Activated CD8-positive, alpha-beta memory T cell treated with anti-CD3 and anti-CD28 coated beads, Interleukin-2, amount 10 ng/mL, durations not matched to agents 7 days and 5 days (primary cell): ENCODE measurements around the gene WDR41. TPM values are rescaled to one million over a fixed set of nuclear protein-coding genes. Genes with fewer than 3 reads are reported as not detected.
"Not testable (repeated sequence)": the region's sequence is repeated elsewhere in the genome, so short reads cannot be mapped to it uniquely, and the experiment has no call there.

ENCODE experiments used
- ATAC-seq: fragments of 150-1000 bp; cut with Tn5 transposase; one replicate; pipeline ENCODE4 v1.10.0; 2021; ENCODE audit warnings: moderate library complexity
- CTCF ChIA-PET: fragments of 350-600 bp; sonication (Branson Sonifier 250); formaldehyde crosslinking; loops from one replicate; lab custom pipeline; 2021; ENCODE audit warnings: antibody characterized with exemption; lab: Charles Lee
- DNase-seq: peaks from one replicate; pipeline ENCODE4 v3.0.0-alpha.2; 2020
- H3K27ac Mint-ChIP-seq: one replicate; pipeline ENCODE4 v1.8.0; 2021; ENCODE audit warnings: mild to moderate bottlenecking, mixed read lengths
- H3K27me3 Mint-ChIP-seq: one replicate; pipeline ENCODE4 v1.8.0; 2021; ENCODE audit warnings: mixed read lengths
- H3K36me3 Mint-ChIP-seq: one replicate; pipeline ENCODE4 v1.8.0; 2021; ENCODE audit warnings: mild to moderate bottlenecking, mixed read lengths
- H3K4me1 Mint-ChIP-seq: one replicate; pipeline ENCODE4 v1.8.0; 2021; ENCODE audit warnings: mixed read lengths
- H3K4me3 Mint-ChIP-seq: one replicate; pipeline ENCODE4 v1.8.0; 2021; ENCODE audit warnings: mild to moderate bottlenecking, moderate library complexity, mixed read lengths
- H3K9me3 Mint-ChIP-seq: one replicate; pipeline ENCODE4 v1.8.0; 2022; ENCODE audit warnings: low read depth, mixed read lengths
- total RNA-seq, 2 experiments: library from RNA; stranded (reverse); gene quantifications; one replicate each; pipeline ENCODE4 v1.2.3, GENCODE V29; 2021

The WDR41 gene
- total RNA-seq, 2 experiments from 2014 or later: 33.2 to 35.7 TPM

GRCh38 chr5:77391240-77391765, 100.8 kb downstream of the WDR41 start:
- peaks cover 4% of the 10 kb centered on the region for H3K27me3 Mint-ChIP-seq
- CTCF ChIA-PET: interaction anchor here (0.7 kb wide), 1 partner anchor 15 kb away, joined by 3 read pairs; no protein-coding TSS in a partner anchor
- no peak for ATAC-seq

GRCh38 chr5:77390795-77391194, 101.3 kb downstream of the WDR41 start:
- H3K36me3 Mint-ChIP-seq: no peaks in the 10 kb centered on the region

More at GRCh38 chr5:77391240-77391765, 100.8 kb downstream of the WDR41 start:
- Mint-ChIP-seq H3K9me3 (no peaks in the 10 kb centered on the region), H3K27ac (no peak overlapping the region), H3K36me3 (no peaks in the 10 kb centered on the region), H3K4me3 (no peak overlapping the region), H3K4me1 (peaks cover 6% of the 10 kb centered on the region)
- DNase-seq: no peak

GRCh38 chr5:77390221-77390620, 101.9 kb downstream of the WDR41 start:
- no peaks in the 10 kb centered on the region for H3K36me3 Mint-ChIP-seq
- H3K27ac Mint-ChIP-seq: no peak overlapping the region
- peaks cover 4% of the 10 kb centered on the region for H3K27me3 Mint-ChIP-seq
- no peaks in the 10 kb centered on the region for H3K4me1 Mint-ChIP-seq
- ATAC-seq: no peak
- H3K9me3 Mint-ChIP-seq: no peaks in the 10 kb centered on the region
- CTCF ChIA-PET: no interaction called here
- no peak overlapping the region for H3K4me3 Mint-ChIP-seq
- no peak for DNase-seq

More at GRCh38 chr5:77390795-77391194, 101.3 kb downstream of the WDR41 start:
- ATAC-seq: no peak
- no peak for DNase-seq
- no peak overlapping the region for H3K4me3 Mint-ChIP-seq
- no peak overlapping the region for H3K27ac Mint-ChIP-seq
- CTCF ChIA-PET: no interaction called here
- H3K4me1 Mint-ChIP-seq: peaks cover under 1% of the 10 kb centered on the region
- H3K27me3 Mint-ChIP-seq: peaks cover 4% of the 10 kb centered on the region
- no peaks in the 10 kb centered on the region for H3K9me3 Mint-ChIP-seq

- Mint-ChIP-seq H3K9me3 (no peaks in the 10 kb centered on the region), H3K27ac (no peak overlapping the region), H3K36me3 (no peaks in the 10 kb centered on the region), H3K27me3 (peaks cover 4% of the 10 kb centered on the region), H3K4me1 (no peaks in the 10 kb centered on the region), H3K4me3 (no peak overlapping the region)
- no peak for DNase-seq
- CTCF ChIA-PET: no interaction called here
- ATAC-seq: no peak
These were observed 102.4 kb downstream of the WDR41 start for GRCh38 chr5:77389746-77390145.

- H3K27me3 Mint-ChIP-seq, H3K4me1 Mint-ChIP-seq, ATAC-seq, CTCF ChIA-PET, H3K9me3 Mint-ChIP-seq, H3K4me3 Mint-ChIP-seq, H3K27ac Mint-ChIP-seq, DNase-seq, H3K36me3 Mint-ChIP-seq: not testable (repeated sequence)
These were observed 105.8 kb downstream of the WDR41 start for GRCh38 chr5:77386340-77386739.

GRCh38 chr5:77383336-77383735, 108.8 kb downstream of the WDR41 start:
- CTCF ChIA-PET, H3K4me3 Mint-ChIP-seq, ATAC-seq, H3K9me3 Mint-ChIP-seq, H3K27me3 Mint-ChIP-seq, H3K27ac Mint-ChIP-seq, DNase-seq, H3K36me3 Mint-ChIP-seq: not testable (repeated sequence)
- peaks cover 26% of the 10 kb centered on the region for H3K4me1 Mint-ChIP-seq

Other genes with a start within 250 kb of the WDR41 start
- gene OTP, start 146.4 kb upstream of the WDR41 start, total RNA-seq: under 1 TPM in 1 of 2 experiments, not detected in 1; 0.05 TPM